ENCODE results near the gene TRNAU1AP.
A peak's percentile ranks its signal among the peaks of the same experiment; 100 is the strongest.
"Not testable (repeated sequence)": the region's sequence is repeated elsewhere in the genome, so short reads cannot be mapped to it uniquely, and the experiment has no call there.

The TRNAU1AP gene

GRCh38 chr1:28578696-28579218, 25.9 kb downstream of the TRNAU1AP start:
- no peak for DNase-seq

GRCh38 chr1:28579401-28579800, 26.5 kb downstream of the TRNAU1AP start:
- no peak for DNase-seq

- peak; percentile 59 for DNase-seq
Measured at GRCh38 chr1:28580722-28581530, 28.0 kb downstream of the TRNAU1AP start.

GRCh38 chr1:28581531-28582247, 28.8 kb downstream of the TRNAU1AP start:
- DNase-seq = peak; percentile 93

- no peak for DNase-seq
Measured at GRCh38 chr1:28582248-28582615, 29.3 kb downstream of the TRNAU1AP start.

GRCh38 chr1:28586585-28587391, 33.9 kb downstream of the TRNAU1AP start:
- DNase-seq = not testable (repeated sequence)

GRCh38 chr1:28591708-28592320, 38.9 kb downstream of the TRNAU1AP start, which contains the start of gene RAB42:
RAB42 (plus strand) TSS chr1:28592265; CDS start chr1:28592512, 247 bp downstream.
- DNase-seq = no peak

GRCh38 chr1:28592321-28593071, 39.6 kb downstream of the TRNAU1AP start:
- no peak for DNase-seq

- DNase-seq = not testable (repeated sequence)
Measured at GRCh38 chr1:28593988-28594356, 41.1 kb downstream of the TRNAU1AP start.

GRCh38 chr1:28594686-28595411, 42.0 kb downstream of the TRNAU1AP start:
- not testable (repeated sequence) for DNase-seq

GRCh38 chr1:28595412-28596191, 42.7 kb downstream of the TRNAU1AP start:
- DNase-seq = no peak

GRCh38 chr1:28596276-28596675, 43.4 kb downstream of the TRNAU1AP start:
- not testable (repeated sequence) for DNase-seq

- no peak for DNase-seq
Measured at GRCh38 chr1:28601696-28602095, 48.8 kb downstream of the TRNAU1AP start.

- peak; percentile 8 for DNase-seq
Measured at GRCh38 chr1:28602536-28603439, 49.9 kb downstream of the TRNAU1AP start.

- DNase-seq = no peak
Measured at GRCh38 chr1:28604411-28604810, 51.5 kb downstream of the TRNAU1AP start.

GRCh38 chr1:28604962-28605361, 52.1 kb downstream of the TRNAU1AP start:
- no peak for DNase-seq

- no peak for DNase-seq
Measured at GRCh38 chr1:28606771-28607170, 53.9 kb downstream of the TRNAU1AP start.

GRCh38 chr1:28613175-28613574, 60.3 kb downstream of the TRNAU1AP start:
- DNase-seq = no peak
